K562 (cell line): ENCODE measurements around the gene ZNF669. TPM values are rescaled to one million over a fixed set of nuclear protein-coding genes. Genes with fewer than 3 reads are reported as not detected.

Experiments used
- BHLHE40 ChIP-seq: IDR thresholded peaks from 2 replicates; pipeline ENCODE4 v1.6.1; 2011; ENCODE audit warnings: low read length, improper control_type of control experiment
- EGR1 ChIP-seq: fragments of 450-650 bp; conservative IDR thresholded peaks from 2 replicates; pipeline ENCODE4 v1.6.1; 2017; ENCODE audit warnings: mild to moderate bottlenecking
- KDM5B ChIP-seq: fragments of 200-600 bp; sonication (generic); IDR thresholded peaks from 2 replicates; pipeline ENCODE4 v1.6.1; 2012; ENCODE audit warnings: low read depth, mild to moderate bottlenecking, moderate library complexity, low read length, control low read depth, inconsistent platforms; ENCODE audit not compliant: insufficient replicate concordance
- LCOR ChIP-seq: sonication (generic); formaldehyde crosslinking; IDR thresholded peaks from 2 replicates; pipeline ENCODE4 v1.8.0; 2022; ENCODE audit warnings: mild to moderate bottlenecking, missing genetic modification reagents
- RNF2 ChIP-seq: sonication (generic); IDR thresholded peaks from 2 replicates; pipeline ENCODE4 v1.6.1; 2016
- ZBTB12 ChIP-seq: fragments of 250-450 bp; sonication (Bioruptor Pico); IDR thresholded peaks from 2 replicates; pipeline ENCODE4 v1.4.0; 2020
- ZKSCAN1 ChIP-seq: fragments of 150-350 bp; IDR thresholded peaks from 2 replicates; pipeline ENCODE4 v1.6.1; 2016; ENCODE audit warnings: low read depth, low read length
- ZNF41 ChIP-seq: fragments of 250-450 bp; sonication (Bioruptor Pico); conservative IDR thresholded peaks from 2 replicates; pipeline ENCODE4 v1.4.0; 2020; ENCODE audit warnings: mild to moderate bottlenecking
- polyA plus RNA-seq, 8 experiments: library from polyadenylated mRNA; depleted of rRNA in 4 of 8; stranded (reverse) in 5 of 8; unstranded in 3 of 8; fragments of >200 nt; fragmentation: Nextera tagmentation in 2 of 8; fragmentation: Illumina TruSeq in 1 of 8; extraction: Ambion mirVana in 2 of 8; extraction: Trizol in 1 of 8; gene quantifications; 2 replicates each; pipeline versions ENCODE4 v1.2.1 to v1.2.3, GENCODE V29; 2011 to 2014; ENCODE audit warnings: inconsistent platforms in 1 of 8, missing spikeins in 1 of 8
- total RNA-seq, 7 experiments: library from RNA; depleted of rRNA in 6 of 7; stranded (reverse); fragments of >200 nt in 6 of 7; fragmentation: Illumina TruSeq in 2 of 7; extraction: Trizol in 2 of 7; gene quantifications; 2 replicates each; pipeline versions ENCODE4 v1.2.1 to v1.2.3, GENCODE V29; 2011 to 2021; ENCODE audit warnings: low replicate concordance in 1 of 7
- TF ChIP-seq, protein P1 (sequence below), 2 experiments: fragments of 450-650 bp; formaldehyde crosslinking in 1 of 2; IDR thresholded peaks; 2 replicates each; pipeline versions ENCODE4 v1.4.0 to v1.6.1; 2014 to 2020; ENCODE audit warnings: mild to moderate bottlenecking in 2 of 2, borderline replicate concordance in 1 of 2, low read depth in 1 of 2
- TF ChIP-seq, protein P2 (sequence below): sonication (generic); formaldehyde crosslinking; IDR thresholded peaks from 2 replicates; pipeline ENCODE4 v1.8.1; 2022; ENCODE audit warnings: missing genetic modification reagents
- TF ChIP-seq, protein P3 (sequence below): fragments of 250-450 bp; sonication (Bioruptor Pico); IDR thresholded peaks from 2 replicates; pipeline ENCODE4 v1.4.0; 2020; ENCODE audit warnings: borderline replicate concordance

Gene ZNF669
- total and polyA plus RNA-seq, 9 of the 15 experiments (the other 6 are each of a cell fraction or from before 2014, with no cell fraction given) = 5.3 to 18.3 (median 10.2) TPM

DNA sequence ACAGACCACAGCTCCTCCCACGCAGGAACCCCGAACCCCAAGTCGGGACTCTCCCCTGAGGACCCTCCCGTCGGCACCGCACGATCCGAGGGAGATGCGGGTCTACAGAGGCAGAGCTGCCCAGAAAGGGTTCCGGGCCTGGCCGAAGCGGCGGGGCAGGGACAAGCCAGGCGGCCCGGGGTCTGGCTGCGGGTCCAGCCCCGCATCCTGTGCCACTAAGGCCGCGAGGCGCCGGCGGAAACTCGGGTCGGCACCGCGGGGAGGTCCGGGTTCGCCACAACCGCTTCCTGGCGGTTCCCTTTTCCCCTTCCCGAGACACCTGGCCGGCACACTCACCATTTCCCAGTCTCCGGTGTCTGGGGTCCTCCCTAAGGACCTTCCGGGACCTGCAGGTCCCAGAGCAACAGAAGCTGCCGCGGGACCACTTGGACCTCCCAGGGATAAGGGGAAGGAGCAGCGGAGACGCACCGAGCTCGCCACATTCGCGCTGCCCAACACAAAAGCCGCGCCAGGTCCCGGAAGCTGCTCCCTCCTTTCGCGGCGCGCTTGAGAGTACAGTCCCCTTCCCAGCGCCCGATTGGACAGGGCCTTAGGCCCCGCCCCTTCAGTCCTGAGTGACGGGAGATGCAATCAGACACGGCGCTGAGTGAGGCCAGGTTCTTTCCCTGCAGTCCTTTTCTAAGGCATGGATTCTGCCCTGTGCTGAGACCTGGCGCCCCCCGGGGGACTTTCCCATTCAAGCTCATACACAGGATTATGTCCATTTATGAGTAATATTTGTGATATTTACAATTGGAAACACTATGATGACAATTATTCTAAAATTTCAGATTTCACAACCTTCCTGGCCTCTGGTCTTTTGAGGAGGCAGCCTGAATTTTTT lies 25.7 kb downstream of the ZNF669 start, which contains the start of gene ZNF670 (continued):
- TF ChIP-seq, protein P1, sequence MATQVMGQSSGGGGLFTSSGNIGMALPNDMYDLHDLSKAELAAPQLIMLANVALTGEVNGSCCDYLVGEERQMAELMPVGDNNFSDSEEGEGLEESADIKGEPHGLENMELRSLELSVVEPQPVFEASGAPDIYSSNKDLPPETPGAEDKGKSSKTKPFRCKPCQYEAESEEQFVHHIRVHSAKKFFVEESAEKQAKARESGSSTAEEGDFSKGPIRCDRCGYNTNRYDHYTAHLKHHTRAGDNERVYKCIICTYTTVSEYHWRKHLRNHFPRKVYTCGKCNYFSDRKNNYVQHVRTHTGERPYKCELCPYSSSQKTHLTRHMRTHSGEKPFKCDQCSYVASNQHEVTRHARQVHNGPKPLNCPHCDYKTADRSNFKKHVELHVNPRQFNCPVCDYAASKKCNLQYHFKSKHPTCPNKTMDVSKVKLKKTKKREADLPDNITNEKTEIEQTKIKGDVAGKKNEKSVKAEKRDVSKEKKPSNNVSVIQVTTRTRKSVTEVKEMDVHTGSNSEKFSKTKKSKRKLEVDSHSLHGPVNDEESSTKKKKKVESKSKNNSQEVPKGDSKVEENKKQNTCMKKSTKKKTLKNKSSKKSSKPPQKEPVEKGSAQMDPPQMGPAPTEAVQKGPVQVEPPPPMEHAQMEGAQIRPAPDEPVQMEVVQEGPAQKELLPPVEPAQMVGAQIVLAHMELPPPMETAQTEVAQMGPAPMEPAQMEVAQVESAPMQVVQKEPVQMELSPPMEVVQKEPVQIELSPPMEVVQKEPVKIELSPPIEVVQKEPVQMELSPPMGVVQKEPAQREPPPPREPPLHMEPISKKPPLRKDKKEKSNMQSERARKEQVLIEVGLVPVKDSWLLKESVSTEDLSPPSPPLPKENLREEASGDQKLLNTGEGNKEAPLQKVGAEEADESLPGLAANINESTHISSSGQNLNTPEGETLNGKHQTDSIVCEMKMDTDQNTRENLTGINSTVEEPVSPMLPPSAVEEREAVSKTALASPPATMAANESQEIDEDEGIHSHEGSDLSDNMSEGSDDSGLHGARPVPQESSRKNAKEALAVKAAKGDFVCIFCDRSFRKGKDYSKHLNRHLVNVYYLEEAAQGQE (IDR thresholded peaks at IDR 0.05; ENCODE audit: borderline replicate concordance) = peak; percentile 38
- TF ChIP-seq, protein P1 (CRISPR knock-in tag; IDR thresholded peaks at IDR 0.05; ENCODE audit: low read depth) = no peak
- TF ChIP-seq KDM5B (peak; percentile 94), RNF2 (0 out of 2 replicates have a peak, but pooled peaks have one; percentile 58), ZKSCAN1 (peak; percentile 60; the same call in 1 of the 2 replicates), ZNF41 (CRISPR knock-in tag) (no peak), LCOR (CRISPR knock-in tag) (peak; percentile 76; the same call in 1 of the 2 replicates), ZBTB12 (CRISPR knock-in tag) (no peak; the same call in 1 of the 2 replicates), EGR1 (peak; percentile 64), BHLHE40 (0 out of 2 replicates have a peak, but pooled peaks have one; percentile 8)
- TF ChIP-seq, protein P2, sequence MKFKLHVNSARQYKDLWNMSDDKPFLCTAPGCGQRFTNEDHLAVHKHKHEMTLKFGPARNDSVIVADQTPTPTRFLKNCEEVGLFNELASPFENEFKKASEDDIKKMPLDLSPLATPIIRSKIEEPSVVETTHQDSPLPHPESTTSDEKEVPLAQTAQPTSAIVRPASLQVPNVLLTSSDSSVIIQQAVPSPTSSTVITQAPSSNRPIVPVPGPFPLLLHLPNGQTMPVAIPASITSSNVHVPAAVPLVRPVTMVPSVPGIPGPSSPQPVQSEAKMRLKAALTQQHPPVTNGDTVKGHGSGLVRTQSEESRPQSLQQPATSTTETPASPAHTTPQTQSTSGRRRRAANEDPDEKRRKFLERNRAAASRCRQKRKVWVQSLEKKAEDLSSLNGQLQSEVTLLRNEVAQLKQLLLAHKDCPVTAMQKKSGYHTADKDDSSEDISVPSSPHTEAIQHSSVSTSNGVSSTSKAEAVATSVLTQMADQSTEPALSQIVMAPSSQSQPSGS (CRISPR knock-in tag) = no peak
- TF ChIP-seq, protein P3, sequence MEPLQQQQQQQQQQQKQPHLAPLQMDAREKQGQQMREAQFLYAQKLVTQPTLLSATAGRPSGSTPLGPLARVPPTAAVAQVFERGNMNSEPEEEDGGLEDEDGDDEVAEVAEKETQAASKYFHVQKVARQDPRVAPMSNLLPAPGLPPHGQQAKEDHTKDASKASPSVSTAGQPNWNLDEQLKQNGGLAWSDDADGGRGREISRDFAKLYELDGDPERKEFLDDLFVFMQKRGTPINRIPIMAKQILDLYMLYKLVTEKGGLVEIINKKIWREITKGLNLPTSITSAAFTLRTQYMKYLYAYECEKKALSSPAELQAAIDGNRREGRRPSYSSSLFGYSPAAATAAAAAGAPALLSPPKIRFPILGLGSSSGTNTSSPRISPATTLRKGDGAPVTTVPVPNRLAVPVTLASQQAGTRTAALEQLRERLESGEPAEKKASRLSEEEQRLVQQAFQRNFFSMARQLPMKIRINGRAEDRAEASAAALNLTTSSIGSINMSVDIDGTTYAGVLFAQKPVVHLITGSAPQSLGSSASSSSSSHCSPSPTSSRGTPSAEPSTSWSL (CRISPR knock-in tag) = no peak; the same call in 1 of the 2 replicates
